Measurements from ENCODE around the gene ITIH3.
A peak's percentile ranks its signal among the peaks of the same experiment; 100 is the strongest.

Gene ITIH3

DNA sequence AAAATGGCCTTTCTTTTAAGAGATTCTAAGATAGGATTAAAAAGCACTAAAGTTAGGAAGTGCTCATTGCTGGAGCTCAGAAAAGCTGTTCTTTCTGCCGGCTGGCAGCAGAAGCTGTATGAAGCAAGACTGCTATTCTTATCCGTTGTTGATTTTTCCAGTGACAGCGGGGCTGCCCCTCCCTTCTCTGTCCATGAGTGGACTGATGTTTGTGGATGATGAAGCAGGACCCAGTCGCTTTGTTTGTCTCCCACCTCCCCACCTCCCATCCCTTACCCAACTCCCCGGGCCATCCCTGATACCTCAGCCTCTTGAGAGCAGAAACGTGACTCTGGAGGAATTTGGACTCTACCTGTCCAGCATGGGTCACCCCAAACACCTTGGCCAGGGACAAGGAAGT lies 50.6 kb downstream of the ITIH3 start:
- DNase-seq = no peak

DNA sequence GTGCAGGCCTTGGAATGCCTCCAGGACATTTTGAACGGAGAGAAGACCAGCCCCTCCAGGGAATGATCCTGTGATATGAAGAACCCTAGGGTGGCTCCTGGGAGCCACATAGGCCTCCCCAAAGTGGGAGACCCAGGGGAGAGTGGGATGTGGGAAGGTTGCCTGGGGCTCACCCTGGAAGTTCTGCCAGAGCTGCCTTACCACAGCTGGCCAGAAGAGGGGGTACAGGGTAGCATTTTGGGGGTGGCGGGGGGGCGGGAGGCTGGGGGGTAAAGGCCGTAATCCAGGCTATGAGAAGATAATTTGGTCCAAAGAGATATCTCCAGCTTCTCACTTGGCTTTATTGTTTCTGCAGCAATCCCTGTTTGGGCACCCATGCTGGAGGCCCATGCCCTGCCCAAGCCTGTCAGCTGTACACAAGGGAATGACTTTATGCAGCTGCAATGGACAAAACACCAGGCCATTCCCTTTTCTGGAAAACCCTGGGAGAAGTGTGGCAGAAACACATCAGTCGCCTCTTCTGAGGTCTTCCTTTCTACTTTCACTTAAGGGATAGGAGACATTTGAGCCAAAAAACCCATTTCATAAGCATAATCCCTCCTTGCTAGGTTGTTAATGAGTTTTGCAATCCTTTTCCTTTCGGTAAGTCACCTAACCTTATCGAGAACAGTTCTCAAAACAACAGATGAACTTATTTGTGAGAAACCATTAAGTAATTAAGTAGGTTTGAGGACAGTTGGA lies 51.3 kb downstream of the ITIH3 start:
- DNase-seq = peak; percentile 21 to 25

DNA sequence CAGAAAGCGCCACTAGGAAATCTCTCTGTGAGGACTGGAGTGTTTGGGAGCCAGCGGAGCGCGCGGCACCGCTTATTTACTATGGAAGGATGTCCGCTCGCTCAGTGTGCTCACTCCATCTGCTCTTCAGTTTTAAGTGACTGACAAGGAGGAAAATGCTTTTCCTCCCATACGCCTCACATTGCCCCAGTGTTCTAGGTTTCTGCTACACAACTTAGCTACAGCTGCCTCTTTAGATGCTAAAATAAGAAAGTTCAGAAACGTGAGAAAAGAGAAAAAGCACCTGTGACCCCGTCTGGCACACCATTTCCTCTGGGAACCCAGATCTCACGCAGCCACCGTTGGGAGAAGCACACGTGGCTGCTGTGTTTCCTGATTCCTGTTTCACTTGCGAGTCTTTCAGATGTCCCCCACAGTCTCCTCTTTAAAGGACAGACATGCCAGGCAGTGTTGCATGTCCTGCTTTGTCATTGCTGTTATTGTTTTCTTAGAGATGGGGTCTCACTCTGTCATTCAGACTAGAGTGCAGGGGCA lies 51.9 kb downstream of the ITIH3 start:
- no peak for DNase-seq

DNA sequence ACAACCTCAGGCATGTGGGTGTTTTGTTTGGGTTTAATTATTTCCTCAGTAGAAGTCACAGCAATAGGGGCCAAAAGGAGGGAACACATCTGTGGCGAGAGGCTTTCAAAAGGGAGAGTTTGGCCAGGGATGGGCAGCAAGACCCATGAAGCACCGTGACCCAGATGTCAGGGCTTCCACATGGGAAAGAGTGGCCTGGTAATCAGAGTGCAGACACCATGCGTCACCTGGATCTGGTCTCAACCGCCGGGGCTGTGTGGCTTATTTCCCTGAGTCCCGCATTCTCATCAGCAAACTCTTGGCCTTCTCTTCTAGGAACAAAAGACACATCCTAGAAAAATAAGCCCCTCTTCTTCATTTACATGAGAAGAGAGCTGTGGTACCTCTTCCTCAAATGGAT lies 52.6 kb downstream of the ITIH3 start:
- no peak for DNase-seq

DNA sequence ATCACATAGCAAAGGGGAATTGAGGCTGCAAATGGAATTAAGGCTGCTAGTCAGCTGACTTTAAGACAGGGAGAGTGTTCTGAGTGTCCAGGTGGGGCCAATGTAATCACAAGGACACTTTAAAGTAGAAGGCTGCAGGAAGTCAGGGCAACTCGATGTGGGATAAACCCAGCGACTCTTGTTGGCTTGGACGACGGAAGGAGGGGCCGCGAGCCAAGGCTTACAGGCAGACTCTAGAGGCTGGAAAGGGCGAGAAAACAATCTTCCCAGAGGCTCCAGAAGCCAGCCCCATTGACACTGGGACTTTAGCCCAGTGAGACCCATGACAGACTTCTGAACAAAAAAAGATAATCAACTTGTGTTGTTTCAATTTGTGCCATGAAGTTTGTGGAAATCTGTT lies 53.1 kb downstream of the ITIH3 start:
- DNase-seq = no peak

DNA sequence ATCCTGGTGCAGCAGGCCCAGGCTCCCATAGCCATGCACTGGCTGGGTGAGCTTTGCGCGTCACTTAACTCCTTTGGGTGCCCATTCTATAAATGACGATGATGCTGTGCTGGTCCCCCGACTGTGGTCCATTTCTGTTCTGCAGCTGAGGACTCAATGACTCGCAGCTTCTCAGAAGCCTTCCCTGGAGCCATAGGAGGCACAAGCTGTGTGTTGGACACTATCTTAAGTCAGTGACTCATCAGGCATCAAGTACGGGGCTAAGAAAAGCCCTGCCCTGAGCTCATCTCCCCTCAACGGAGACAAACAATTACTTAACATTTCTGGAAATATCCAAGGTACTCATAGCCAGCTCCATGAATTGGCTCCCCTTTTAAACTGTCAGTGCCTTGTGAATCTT lies 54.0 kb downstream of the ITIH3 start:
- DNase-seq = no peak

DNA sequence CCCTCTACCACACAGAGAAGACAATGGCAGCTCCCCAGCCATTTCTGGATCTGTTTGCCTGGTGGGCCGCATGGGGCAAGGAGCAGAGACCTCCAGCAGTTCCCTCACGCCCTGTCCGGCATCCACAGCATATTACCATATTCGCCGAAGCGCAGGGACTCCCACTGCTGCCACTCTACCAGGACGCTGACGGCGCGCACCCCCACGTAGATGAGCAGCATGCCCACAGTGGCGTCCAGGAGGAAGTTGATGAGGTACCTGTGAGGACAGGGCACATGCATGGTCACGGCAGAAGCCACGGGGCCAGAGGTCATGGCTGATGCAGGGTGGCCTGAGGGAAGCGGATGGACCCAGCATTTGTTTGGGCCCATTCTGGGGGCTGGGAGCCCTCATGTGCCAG lies 55.1 kb downstream of the ITIH3 start:
- DNase-seq = no peak

DNA sequence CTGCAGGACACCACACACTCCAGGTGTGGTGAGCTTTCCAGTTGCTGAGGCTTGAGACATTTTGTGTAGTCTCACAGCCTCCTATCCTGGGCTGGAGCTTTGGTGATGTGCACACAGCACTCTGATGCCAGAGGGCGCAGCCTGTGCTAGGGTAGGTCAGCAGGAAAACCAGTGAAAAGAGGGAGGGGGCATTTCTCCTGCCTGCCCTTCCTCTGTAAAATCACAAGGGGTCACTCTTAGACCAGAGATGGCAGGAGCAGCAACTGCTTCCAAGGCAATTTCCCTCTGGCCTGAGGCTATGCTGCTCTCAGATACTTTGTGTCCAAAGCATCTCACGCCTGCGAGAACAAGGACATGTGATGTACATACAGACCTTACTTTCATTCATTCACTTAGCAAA lies 56.8 kb downstream of the ITIH3 start:
- peak; percentile 20 to 38 for DNase-seq

DNA sequence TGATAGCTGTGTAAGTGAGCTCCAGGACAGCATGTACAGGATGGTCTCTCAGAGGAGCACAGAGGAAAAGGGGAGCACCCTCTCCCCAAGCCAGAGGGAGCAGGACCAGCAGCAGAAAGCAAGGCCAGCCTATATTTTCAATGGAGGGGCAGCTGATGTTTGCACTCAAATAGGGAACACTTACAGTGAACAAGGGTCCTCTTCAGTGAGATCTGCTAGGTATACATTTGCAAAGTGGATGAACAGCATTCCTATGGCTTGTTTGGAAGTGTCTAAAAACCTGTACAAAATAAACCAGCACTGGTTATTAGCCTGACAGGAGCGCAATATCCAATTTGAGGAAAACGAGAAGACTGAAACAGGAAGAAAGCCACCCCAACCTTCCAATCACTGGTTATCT lies 57.8 kb downstream of the ITIH3 start:
- no peak for DNase-seq

DNA sequence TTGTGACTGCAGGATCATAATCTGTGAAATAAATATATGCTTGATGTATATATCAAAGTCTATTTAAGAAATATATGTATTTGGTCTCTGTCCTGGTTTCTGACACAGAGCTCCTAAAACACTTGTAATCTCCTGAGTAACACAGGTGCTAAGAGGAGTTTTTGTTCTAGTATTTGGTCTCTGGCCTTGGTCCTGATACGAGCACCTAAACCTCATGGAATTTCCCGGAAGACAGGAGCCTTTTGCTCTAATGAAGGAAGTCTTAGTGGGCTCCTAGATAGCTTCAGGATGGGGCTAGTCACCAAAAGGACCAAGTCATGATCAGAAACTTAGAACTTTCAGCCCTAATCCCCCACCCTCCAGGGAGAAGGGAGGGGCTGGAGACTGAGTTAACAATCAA lies 59.4 kb downstream of the ITIH3 start:
- no peak for DNase-seq

DNA sequence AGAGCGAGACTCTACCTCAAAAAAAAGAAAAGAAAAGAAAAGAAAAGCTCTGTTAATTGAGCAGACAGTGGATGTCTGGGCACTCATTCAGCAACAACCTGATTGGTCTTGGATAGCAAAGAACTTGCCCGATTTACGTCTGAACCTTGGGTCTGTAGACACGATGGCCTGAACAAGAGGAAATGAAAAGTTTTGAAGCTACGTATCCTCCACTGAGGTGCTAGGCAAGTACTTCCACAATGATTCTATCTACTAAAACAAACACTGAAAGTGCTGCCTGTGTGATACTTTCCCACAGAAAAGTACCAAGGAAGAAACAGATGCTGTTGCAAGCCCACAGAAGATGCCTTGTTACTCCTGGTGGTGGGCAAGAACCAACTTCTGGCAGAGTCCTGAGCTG lies 62.1 kb downstream of the ITIH3 start:
- no peak for DNase-seq

DNA sequence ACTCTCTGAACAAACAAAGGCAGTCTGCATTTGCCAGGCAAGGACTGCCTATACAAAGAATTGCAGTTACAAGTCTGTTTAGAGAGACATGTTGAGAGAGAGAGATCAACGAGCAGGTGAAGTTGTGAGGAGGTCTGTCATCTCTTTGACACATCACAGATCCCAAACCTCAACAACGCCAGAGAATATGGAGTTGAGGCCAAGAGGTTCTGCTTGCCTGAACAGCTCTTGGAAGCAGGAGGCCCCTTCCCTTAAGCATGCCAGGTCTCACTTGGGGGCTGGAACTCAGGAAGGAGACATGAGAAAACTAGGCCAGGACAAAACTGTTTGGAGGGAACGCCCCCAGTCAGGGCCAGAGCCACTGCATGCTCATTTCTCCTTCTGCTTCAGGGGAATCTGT lies 62.5 kb downstream of the ITIH3 start:
- DNase-seq = no peak

DNA sequence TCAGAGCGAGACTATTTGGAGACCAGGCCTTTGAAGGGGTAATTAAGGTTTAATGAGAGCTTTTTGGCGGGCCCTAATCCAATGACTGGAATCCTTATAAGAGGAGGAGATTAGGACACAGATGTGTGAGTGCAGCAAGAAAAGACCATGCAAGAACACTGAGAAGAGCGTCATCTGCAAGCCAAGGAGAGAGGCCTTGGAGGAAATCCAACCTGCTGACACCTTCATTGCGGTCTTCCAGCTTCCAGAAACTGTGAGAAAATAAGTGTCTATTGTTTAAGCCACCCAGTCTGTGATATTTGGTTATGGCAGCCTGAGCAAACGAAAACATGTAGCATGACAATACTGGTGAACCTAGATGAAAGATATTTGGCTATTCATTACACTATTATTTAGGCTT lies 63.3 kb downstream of the ITIH3 start:
- DNase-seq = no peak
